GM18505 (cell line): Measurements from ENCODE around the gene AXIN2.
"Not testable (repeated sequence)": the region's sequence is repeated elsewhere in the genome, so short reads cannot be mapped to it uniquely, and the experiment has no call there.

ENCODE experiments used
- ATAC-seq: cut with Tn5 transposase; IDR thresholded peaks from one replicate; pipeline ENCODE4 v1.9.1; 2021; ENCODE audit not compliant: unreplicated experiment
- POLR2A ChIP-seq: IDR thresholded peaks from 4 replicates; pipeline ENCODE4 v1.6.1; 2011; ENCODE audit warnings: borderline replicate concordance; ENCODE audit not compliant: insufficient read depth, insufficient read length; ENCODE audit errors: extremely low read depth

Gene AXIN2

GRCh38 chr17:65533852-65534457 lies 27.5 kb downstream of the AXIN2 start:
- no peak for TF ChIP-seq POLR2A
- ATAC-seq, result no peak

DNA sequence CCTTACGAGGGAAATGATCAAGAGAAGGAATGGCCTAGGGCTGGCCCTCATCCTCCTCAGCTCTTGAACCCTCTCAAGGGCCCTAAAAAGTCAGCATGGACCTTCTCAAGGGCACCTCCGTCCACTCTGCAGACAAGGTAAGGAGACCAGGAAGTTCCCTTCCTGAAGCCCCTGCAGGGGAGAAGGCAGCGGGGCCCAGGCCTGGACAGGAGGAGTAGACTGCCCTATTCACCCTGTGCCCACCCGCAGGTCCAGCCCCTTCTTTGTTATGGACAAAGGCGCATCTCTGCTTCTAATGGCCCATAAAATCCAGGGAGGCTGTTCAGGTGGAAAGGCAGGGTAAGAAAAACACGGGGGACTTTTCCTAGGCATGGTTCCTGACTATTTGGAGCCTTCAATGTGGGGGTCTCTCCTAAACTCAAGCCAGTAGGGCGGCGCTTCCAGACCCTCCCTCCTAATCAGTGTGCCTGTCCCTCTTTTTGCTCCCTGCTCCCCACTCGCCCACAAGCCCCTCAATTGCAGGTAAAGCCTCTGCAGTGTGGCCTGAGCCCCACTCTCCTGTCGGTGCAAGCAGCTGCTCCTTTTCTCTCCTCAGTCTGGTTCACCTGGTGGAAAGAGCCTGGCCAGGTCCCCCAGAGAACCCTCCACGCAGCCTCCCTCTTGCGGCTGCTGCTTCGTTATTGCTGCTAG lies 28.2 kb downstream of the AXIN2 start:
- no peak for ATAC-seq
- no peak for TF ChIP-seq POLR2A

- no peak for TF ChIP-seq POLR2A
- no peak for ATAC-seq
Observed at GRCh38 chr17:65532101-65532890, 29.2 kb downstream of the AXIN2 start.

DNA sequence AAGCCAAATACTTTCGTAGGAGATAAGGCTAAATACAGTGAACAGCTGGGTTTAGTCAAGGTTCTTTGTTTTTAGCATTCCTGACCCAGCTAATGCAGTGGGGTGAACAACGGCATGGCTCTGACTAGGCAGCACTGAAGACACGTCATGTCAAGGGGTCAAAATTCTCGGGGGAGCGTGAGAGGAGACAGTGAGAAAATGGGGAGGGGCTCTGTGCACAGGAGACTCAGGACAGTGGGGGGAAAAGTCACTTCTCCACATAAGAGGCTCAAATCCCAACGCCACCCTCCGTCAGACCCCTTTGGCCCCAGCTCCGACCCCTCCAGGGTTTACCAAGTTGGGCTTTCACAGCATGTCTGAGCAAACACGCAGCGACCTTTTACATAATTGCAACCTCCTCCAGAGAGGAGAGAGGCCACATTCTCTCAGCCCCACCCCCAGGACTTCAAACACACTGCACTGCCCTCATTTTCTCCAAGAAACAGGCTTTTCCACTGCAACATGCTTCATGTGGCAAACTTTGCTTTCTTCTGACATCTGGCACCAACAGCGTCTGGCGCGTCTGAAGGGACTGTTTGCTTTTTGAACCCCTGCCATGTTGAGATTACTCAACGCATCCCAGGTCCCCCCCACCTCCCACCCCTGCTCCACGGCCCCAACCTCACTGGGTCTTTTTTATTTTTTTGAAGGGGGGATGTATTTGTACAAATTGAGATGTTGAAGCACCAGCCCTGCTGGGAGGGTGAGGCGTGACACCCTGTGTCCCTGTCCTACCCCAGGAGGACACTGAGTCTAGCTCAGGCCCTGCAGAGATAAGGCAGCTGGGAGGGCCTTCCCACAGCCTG lies 30.0 kb downstream of the AXIN2 start:
- ATAC-seq, result no peak
- no peak for TF ChIP-seq POLR2A

GRCh38 chr17:65530523-65531255 lies 30.8 kb downstream of the AXIN2 start:
- no peak for ATAC-seq
- TF ChIP-seq POLR2A, result no peak

DNA sequence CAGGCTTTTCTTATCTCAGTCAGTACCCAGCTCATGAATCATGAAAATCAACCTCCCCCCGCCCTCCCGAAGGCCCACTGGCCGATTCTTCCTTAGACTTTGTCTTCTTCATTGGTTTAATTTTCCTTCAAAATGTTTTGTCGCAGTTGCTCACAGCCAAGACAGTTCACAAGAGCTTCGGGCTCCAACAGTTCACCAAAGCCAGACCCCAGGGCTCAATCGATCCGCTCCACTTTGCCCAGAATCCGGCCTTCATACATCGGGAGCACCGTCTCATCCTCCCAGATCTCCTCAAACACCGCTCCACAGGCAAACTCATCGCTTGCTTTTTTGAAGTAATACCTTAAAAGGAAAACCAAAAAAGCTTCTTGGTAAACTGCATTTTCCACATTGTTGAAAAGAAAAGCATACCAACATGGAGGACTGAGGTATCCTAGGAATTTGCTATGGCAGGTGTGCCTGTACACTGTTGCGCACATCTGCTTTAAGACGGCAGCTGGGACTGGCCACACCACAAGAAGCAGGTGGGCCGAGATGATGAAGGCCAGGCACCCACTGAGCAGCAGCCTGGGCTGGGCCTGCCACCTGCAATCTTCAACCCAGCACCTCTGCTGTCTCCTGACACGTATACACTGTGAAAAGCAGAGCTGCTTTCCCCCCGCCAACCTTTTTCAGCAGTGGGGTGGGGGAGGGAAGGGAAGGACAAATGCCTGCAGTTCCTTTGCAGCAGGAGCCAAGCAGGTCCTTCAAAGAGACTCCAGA lies 31.5 kb downstream of the AXIN2 start:
- no peak for ATAC-seq
- no peak for TF ChIP-seq POLR2A

GRCh38 chr17:65529040-65529633 lies 32.3 kb downstream of the AXIN2 start:
- no peak for ATAC-seq
- no peak for TF ChIP-seq POLR2A

- no peak for TF ChIP-seq POLR2A
- ATAC-seq, result no peak
Observed at GRCh38 chr17:65527857-65528591, 33.4 kb downstream of the AXIN2 start.

DNA sequence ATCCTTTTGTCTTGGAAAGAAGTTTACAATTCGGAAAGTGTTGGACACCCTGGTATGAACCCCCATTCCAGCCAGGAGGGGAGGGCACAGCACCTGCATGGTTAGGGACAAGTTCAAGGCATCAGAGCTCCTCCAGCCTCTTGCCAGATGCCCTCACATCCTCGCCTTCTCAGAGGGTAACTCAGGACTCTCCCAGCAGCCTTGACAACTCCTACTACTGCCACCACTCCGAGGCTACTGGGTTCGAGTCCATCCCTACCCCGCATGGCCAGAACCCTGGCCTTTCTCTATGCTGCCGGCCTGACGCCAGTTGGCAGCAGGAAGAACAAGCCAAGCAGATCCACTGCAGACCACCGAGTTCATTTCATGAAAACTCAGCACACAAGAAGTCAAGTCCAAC lies 34.1 kb downstream of the AXIN2 start:
- no peak for ATAC-seq
- TF ChIP-seq POLR2A, result no peak

GRCh38 chr17:65526854-65527253 lies 34.6 kb downstream of the AXIN2 start:
- not testable (repeated sequence) for ATAC-seq

DNA sequence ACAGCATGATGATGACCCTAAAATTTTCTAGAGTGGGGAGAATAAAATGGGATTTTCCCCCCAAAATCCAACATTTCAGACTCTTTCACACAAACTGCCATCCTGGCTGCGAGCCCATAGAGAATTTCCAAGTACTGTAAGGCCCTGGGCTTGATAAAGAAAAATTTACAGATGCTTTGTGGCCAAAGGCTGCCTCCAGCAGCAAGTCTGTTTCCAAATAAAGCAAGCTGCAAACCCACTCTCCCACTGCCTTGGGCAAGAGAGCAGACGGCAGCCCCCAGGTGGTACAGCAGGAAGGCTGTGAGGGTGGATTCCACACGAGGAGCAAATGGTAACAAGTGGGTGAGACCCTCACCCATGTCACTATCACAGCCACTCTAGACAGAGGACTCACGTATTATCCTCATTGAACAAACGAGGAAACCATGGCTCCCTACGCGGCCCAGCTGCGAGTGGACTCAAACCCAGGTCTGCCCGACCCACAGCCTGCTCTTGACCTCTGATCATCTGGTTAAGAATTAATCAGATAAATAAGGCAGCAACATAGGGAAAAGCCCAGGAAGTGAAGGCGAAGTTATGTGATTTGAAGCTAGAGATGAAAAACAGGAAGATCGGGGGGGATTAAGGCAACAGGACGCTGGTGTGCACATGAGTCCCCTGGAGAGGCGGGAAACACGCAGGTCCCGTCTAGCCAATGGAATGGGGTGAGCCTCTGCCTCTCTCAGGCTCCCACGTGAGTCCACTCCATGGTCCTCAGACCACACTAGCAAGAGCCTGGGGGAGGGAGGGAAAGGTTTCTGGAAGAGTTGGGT lies 37.4 kb downstream of the AXIN2 start:
- TF ChIP-seq POLR2A, result no peak
- ATAC-seq, result no peak

GRCh38 chr17:65523411-65523810 lies 38.0 kb downstream of the AXIN2 start:
- TF ChIP-seq POLR2A, result no peak
- ATAC-seq, result no peak
